Duodenal mucosa (tissue), 2 donors: Measurements from ENCODE around the gene KRT25.
"Not testable (repeated sequence)": the region's sequence is repeated elsewhere in the genome, so short reads cannot be mapped to it uniquely, and the experiment has no call there.

ENCODE experiments used
- H3K27ac ChIP-seq: one replicate; pipeline ENCODE4 v1.7.0; 2013; ENCODE audit warnings: low read depth, low read length
- H3K27me3 ChIP-seq, 2 donors: one replicate each; pipeline ENCODE4 v1.7.0; 2013; ENCODE audit warnings: low read length in 2 of 2, control low read depth in 1 of 2; ENCODE audit not compliant: insufficient read depth in 2 of 2, control insufficient read depth in 1 of 2
- H3K36me3 ChIP-seq, 2 donors: one replicate each; pipeline ENCODE4 v1.7.0; 2013; ENCODE audit warnings: low read length in 2 of 2, control low read depth in 1 of 2; ENCODE audit not compliant: insufficient read depth in 2 of 2, control insufficient read depth in 1 of 2
- H3K4me1 ChIP-seq, 2 donors: one replicate each; pipeline ENCODE4 v1.7.0; 2013; ENCODE audit warnings: low read length in 2 of 2, control low read depth in 1 of 2; ENCODE audit not compliant: insufficient read depth in 2 of 2, control insufficient read depth in 1 of 2
- H3K4me3 ChIP-seq, 2 donors: one replicate each; pipeline ENCODE4 v1.7.0; 2013; ENCODE audit warnings: low read length in 2 of 2, low read depth in 1 of 2
- H3K9ac ChIP-seq, 2 donors: one replicate each; pipeline ENCODE4 v1.7.0; 2013; ENCODE audit warnings: low read length in 2 of 2, low read depth in 1 of 2
- H3K9me3 ChIP-seq, 2 donors: one replicate each; pipeline ENCODE4 v1.7.0; 2013; ENCODE audit warnings: low read length in 2 of 2, control low read depth in 1 of 2; ENCODE audit not compliant: control insufficient read depth in 1 of 2

KRT25 gene

GRCh38 chr17:40760105-40761016 is 5.2 kb upstream of the KRT25 start:
- Histone ChIP-seq H3K9ac (no peak overlapping the region), H3K36me3 (no peaks in the 10 kb centered on the region), H3K27me3 (peaks cover 0 to 5% of the 10 kb centered on the region in 2 donors), H3K27ac (no peak overlapping the region), H3K9me3 (peaks cover 10 to 28% of the 10 kb centered on the region in 2 donors), H3K4me3 (no peak overlapping the region), H3K4me1 (no peaks in the 10 kb centered on the region)

- H3K4me3 ChIP-seq, result no peak overlapping the region
- H3K27me3 ChIP-seq, result peaks cover 0 to 4% of the 10 kb centered on the region in 2 donors
- H3K4me1 ChIP-seq, result no peaks in the 10 kb centered on the region
- H3K9ac ChIP-seq, result no peak overlapping the region
- no peaks in the 10 kb centered on the region for H3K36me3 ChIP-seq
- H3K27ac ChIP-seq, result no peak overlapping the region
- no peaks in the 10 kb centered on the region for H3K9me3 ChIP-seq
Observed at GRCh38 chr17:40753804-40754203, 1.3 kb downstream of the KRT25 start.

GRCh38 chr17:40751065-40751464 is 4.1 kb downstream of the KRT25 start:
- no peaks in the 10 kb centered on the region for H3K36me3 ChIP-seq
- H3K27me3 ChIP-seq, result peaks cover 4% of the 10 kb centered on the region in 2 donors
- no peaks in the 10 kb centered on the region for H3K9me3 ChIP-seq
- no peak overlapping the region for H3K27ac ChIP-seq
- no peaks in the 10 kb centered on the region for H3K4me1 ChIP-seq
- H3K9ac ChIP-seq, result no peak overlapping the region
- H3K4me3 ChIP-seq, result no peak overlapping the region

GRCh38 chr17:40750391-40750790 is 4.7 kb downstream of the KRT25 start:
- H3K4me1 ChIP-seq, result no peaks in the 10 kb centered on the region
- no peak overlapping the region for H3K9ac ChIP-seq
- peaks cover 4 to 8% of the 10 kb centered on the region in 2 donors for H3K27me3 ChIP-seq
- H3K9me3 ChIP-seq, result no peaks in the 10 kb centered on the region
- no peaks in the 10 kb centered on the region for H3K36me3 ChIP-seq
- no peak overlapping the region for H3K4me3 ChIP-seq
- no peak overlapping the region for H3K27ac ChIP-seq

GRCh38 chr17:40748666-40749065 is 6.5 kb downstream of the KRT25 start:
- H3K9ac ChIP-seq, H3K27me3 ChIP-seq, H3K4me3 ChIP-seq, H3K36me3 ChIP-seq, H3K4me1 ChIP-seq, H3K9me3 ChIP-seq, H3K27ac ChIP-seq: not testable (repeated sequence)

- Histone ChIP-seq H3K9ac (no peak overlapping the region), H3K9me3 (no peaks in the 10 kb centered on the region), H3K4me1 (no peaks in the 10 kb centered on the region), H3K36me3 (no peaks in the 10 kb centered on the region), H3K27ac (no peak overlapping the region), H3K4me3 (no peak overlapping the region), H3K27me3 (peaks cover 0 to 5% of the 10 kb centered on the region in 2 donors)
Observed at GRCh38 chr17:40738553-40738952, 16.6 kb downstream of the KRT25 start.

- no peak overlapping the region for H3K27ac ChIP-seq
- H3K9me3 ChIP-seq, result no peaks in the 10 kb centered on the region
- no peak overlapping the region for H3K4me3 ChIP-seq
- H3K36me3 ChIP-seq, result no peaks in the 10 kb centered on the region
- H3K4me1 ChIP-seq, result no peaks in the 10 kb centered on the region
- no peak overlapping the region for H3K9ac ChIP-seq
- peaks cover 0 to 3% of the 10 kb centered on the region in 2 donors for H3K27me3 ChIP-seq
Observed at GRCh38 chr17:40735016-40735415, 20.1 kb downstream of the KRT25 start.

- H3K36me3 ChIP-seq, result no peaks in the 10 kb centered on the region
- no peaks in the 10 kb centered on the region for H3K4me1 ChIP-seq
- peaks cover 0 to 3% of the 10 kb centered on the region in 2 donors for H3K27me3 ChIP-seq
- H3K9ac ChIP-seq, result no peak overlapping the region
- H3K27ac ChIP-seq, result no peak overlapping the region
- H3K4me3 ChIP-seq, result no peak overlapping the region
- no peaks in the 10 kb centered on the region for H3K9me3 ChIP-seq
Observed at GRCh38 chr17:40734018-40734417, 21.1 kb downstream of the KRT25 start.

- no peaks in the 10 kb centered on the region for H3K36me3 ChIP-seq
- H3K4me3 ChIP-seq, result no peak overlapping the region
- no peak overlapping the region for H3K9ac ChIP-seq
- no peaks in the 10 kb centered on the region for H3K27me3 ChIP-seq
- no peaks in the 10 kb centered on the region for H3K4me1 ChIP-seq
- no peak overlapping the region for H3K27ac ChIP-seq
- H3K9me3 ChIP-seq, result no peaks in the 10 kb centered on the region
Observed at GRCh38 chr17:40730970-40731369, 24.2 kb downstream of the KRT25 start.

GRCh38 chr17:40727447-40728231 is 27.5 kb downstream of the KRT25 start:
- no peaks in the 10 kb centered on the region for H3K4me1 ChIP-seq
- no peak overlapping the region for H3K4me3 ChIP-seq
- H3K27ac ChIP-seq, result no peak overlapping the region
- H3K9me3 ChIP-seq, result no peaks in the 10 kb centered on the region
- no peaks in the 10 kb centered on the region for H3K36me3 ChIP-seq
- H3K9ac ChIP-seq, result no peak overlapping the region
- peaks cover 0 to 5% of the 10 kb centered on the region in 2 donors for H3K27me3 ChIP-seq
